ENCODE results near the gene CCDC7.
"Not testable (repeated sequence)": the region's sequence is repeated elsewhere in the genome, so short reads cannot be mapped to it uniquely, and the experiment has no call there.

CCDC7 gene

GRCh38 chr10:32562695-32563094, 116.8 kb downstream of the CCDC7 start:
- not testable (repeated sequence) for DNase-seq (ENCODE audit: low read depth, low spot score)

GRCh38 chr10:32577448-32577847, 131.5 kb downstream of the CCDC7 start:
- no peak for DNase-seq (ENCODE audit: low read depth, low spot score)

- DNase-seq (ENCODE audit: low read depth, low spot score) = no peak
Measured at GRCh38 chr10:32582946-32583345, 137.0 kb downstream of the CCDC7 start.

GRCh38 chr10:32598022-32598421, 152.1 kb downstream of the CCDC7 start:
- not testable (repeated sequence) for DNase-seq (ENCODE audit: low read depth, low spot score)

GRCh38 chr10:32600317-32600716, 154.4 kb downstream of the CCDC7 start:
- DNase-seq (ENCODE audit: low read depth, low spot score) = no peak

- DNase-seq (ENCODE audit: low read depth, low spot score) = not testable (repeated sequence)
Measured at GRCh38 chr10:32601562-32601961, 155.6 kb downstream of the CCDC7 start.

- peak; percentile 2 for DNase-seq (ENCODE audit: low read depth, low spot score)
Measured at GRCh38 chr10:32605787-32606186, 159.8 kb downstream of the CCDC7 start.

GRCh38 chr10:32610543-32610942, 164.6 kb downstream of the CCDC7 start:
- DNase-seq (ENCODE audit: low read depth, low spot score) = not testable (repeated sequence)

GRCh38 chr10:32616438-32616837, 170.5 kb downstream of the CCDC7 start:
- DNase-seq (ENCODE audit: low read depth, low spot score) = no peak

- no peak for DNase-seq (ENCODE audit: low read depth, low spot score)
Measured at GRCh38 chr10:32618482-32618881, 172.5 kb downstream of the CCDC7 start.

- no peak for DNase-seq (ENCODE audit: low read depth, low spot score)
Measured at GRCh38 chr10:32621969-32622368, 176.0 kb downstream of the CCDC7 start.

GRCh38 chr10:32622409-32622808, 176.5 kb downstream of the CCDC7 start:
- no peak for DNase-seq (ENCODE audit: low read depth, low spot score)

- no peak for DNase-seq (ENCODE audit: low read depth, low spot score)
Measured at GRCh38 chr10:32627183-32627582, 181.2 kb downstream of the CCDC7 start.

GRCh38 chr10:32629910-32630309, 184.0 kb downstream of the CCDC7 start:
- DNase-seq (ENCODE audit: low read depth, low spot score) = peak; percentile 29

- DNase-seq (ENCODE audit: low read depth, low spot score) = no peak
Measured at GRCh38 chr10:32646535-32646934, 200.6 kb downstream of the CCDC7 start.

- DNase-seq (ENCODE audit: low read depth, low spot score) = no peak
Measured at GRCh38 chr10:32650246-32650655, 204.3 kb downstream of the CCDC7 start.

GRCh38 chr10:32657430-32657829, 211.5 kb downstream of the CCDC7 start:
- DNase-seq (ENCODE audit: low read depth, low spot score) = not testable (repeated sequence)

- no peak for DNase-seq (ENCODE audit: low read depth, low spot score)
Measured at GRCh38 chr10:32661346-32661745, 215.4 kb downstream of the CCDC7 start.

GRCh38 chr10:32680803-32681557, 235.0 kb downstream of the CCDC7 start:
- no peak for DNase-seq (ENCODE audit: low read depth, low spot score)

- no peak for DNase-seq (ENCODE audit: low read depth, low spot score)
Measured at GRCh38 chr10:32684291-32684690, 238.4 kb downstream of the CCDC7 start.

GRCh38 chr10:32687116-32687515, 241.2 kb downstream of the CCDC7 start:
- DNase-seq (ENCODE audit: low read depth, low spot score) = no peak

GRCh38 chr10:32687546-32687945, 241.6 kb downstream of the CCDC7 start:
- no peak for DNase-seq (ENCODE audit: low read depth, low spot score)

- no peak for DNase-seq (ENCODE audit: low read depth, low spot score)
Measured at GRCh38 chr10:32692174-32692573, 246.2 kb downstream of the CCDC7 start.

Measured in ELF-1 (cell line).